GM18511 (cell line): ENCODE measurements around the gene SLC17A9.
A peak's percentile ranks its signal among the peaks of the same experiment; 100 is the strongest.
"Not testable (repeated sequence)": the region's sequence is repeated elsewhere in the genome, so short reads cannot be mapped to it uniquely, and the experiment has no call there.

ENCODE experiments used
- ATAC-seq: cut with Tn5 transposase; IDR thresholded peaks from one replicate; pipeline ENCODE4 v1.9.1; 2021; ENCODE audit warnings: mild to moderate bottlenecking, moderate library complexity; ENCODE audit not compliant: unreplicated experiment

Gene SLC17A9

DNA sequence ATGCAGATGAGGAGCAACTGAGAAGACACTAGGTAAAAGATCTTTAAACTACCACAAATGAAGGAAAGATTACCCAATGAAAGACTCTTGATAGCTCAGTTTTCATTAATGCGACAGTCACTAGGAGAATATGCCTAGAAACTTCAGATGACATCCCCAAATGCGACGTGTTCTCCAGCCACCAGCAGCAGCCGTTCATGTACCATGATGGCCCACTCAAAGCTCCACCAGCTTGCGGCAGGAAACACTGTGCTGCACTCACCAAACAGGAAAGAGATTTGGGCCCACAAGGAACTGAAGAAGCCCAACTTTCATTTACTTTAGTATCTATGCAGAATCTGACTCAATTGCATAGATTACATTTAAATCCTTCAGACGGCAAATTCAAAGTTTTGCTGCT lies 33.7 kb upstream of the SLC17A9 start:
- ATAC-seq, result no peak

DNA sequence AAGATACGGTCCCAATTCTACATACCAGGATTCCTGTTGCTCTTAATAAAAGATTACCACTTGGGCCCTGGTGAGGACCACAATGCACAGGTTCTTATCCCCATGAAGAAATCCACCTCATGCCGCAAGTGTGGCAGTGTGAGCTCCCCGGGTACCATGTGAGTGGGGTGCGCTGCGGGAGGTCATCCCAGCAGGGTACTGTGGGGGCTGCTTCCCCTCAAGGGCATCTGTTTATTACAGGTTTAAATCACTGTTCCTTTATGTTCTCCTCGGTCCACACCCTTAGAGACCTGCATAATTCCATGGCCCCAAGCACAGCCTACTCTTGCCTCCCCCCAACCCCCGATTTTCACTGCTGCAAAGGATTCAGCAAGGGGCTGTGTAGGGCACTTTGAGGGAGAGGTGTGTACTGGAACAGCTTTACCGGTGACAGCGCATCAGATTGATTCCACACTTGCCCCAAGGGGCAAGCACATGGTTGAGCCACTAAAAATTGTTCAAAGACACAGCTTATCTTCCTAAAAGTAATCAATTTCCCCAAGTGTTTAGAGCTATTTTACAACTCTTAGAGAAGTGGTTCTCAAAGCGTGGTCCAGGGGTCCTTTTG lies 32.4 kb upstream of the SLC17A9 start:
- ATAC-seq, result no peak

DNA sequence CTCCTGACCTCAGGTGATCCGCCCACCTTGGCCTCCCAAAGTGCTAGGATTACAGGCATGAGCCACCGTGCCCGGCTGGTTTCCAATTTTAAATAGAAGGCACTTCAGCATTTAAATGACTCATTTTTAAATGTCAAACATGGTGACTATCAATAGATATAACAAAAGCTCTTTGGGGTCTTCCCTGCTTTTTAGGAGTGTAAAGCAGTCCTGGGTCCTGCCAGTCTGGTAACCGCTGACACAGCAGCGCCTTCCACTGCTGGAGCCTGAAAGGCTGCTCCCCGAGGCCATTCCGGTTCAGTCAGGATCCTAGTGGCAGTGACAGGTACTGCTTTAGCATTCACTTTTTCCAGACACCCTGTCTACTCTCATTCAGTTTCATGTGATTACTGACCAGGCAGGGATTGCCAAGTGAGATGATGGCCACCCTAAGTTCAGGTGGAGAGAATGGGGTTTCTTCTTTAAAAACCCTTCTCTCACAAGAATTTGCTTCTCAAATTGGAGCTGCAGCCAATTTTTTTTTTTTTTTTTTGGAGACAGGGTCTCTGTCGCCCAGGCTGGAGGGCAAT lies 31.3 kb upstream of the SLC17A9 start:
- ATAC-seq, result no peak

DNA sequence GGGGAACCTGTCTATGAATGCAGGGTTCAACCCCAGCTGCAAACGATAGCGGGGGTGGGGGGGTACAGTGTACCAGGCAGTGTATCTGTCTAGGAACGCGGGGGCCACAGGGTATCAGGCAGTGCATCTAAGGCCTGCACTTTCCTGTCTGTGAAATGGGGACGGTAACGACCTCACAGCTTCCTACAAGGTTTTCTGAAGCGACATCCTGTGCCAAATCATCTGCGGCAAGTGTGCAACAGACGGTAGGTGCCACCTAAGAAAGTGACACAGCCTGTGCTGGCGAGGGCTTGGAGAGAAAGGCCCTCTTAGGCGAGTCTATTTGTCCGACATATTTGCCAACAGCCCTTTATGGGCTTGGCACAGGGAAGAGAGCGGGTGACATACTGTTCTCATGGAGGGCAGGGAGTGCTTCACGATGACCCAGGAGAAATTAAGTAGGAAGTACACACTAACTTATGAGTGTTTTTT lies 30.0 kb upstream of the SLC17A9 start:
- no peak for ATAC-seq

DNA sequence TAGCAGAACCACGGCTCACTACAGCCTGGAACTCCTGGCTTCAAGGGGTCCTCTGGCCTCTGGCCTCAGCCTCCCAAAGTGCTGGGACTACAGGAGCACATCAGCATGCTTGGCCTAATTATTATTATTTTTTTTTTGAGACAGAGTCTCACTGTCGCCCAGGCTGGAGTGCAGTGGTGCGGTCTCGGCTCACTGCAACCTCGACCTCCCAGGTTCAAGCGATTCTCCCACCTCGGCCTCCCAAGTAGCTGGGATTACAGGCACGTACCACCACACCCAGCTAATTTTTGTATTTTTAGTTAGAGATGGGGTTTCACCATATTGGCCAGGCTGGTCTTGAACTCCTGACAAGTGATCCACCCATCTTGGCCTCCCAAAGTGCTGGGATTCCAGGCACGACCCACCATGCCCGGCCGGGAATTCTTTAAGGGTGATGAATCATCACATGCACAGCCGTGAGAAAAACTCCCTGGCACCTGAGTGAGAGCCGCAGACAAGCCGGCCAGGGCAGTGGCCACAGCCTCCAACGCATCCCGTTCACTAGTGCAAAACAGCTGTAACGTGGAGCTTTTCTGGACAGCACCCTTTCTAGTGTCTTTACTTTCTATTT lies 29.3 kb upstream of the SLC17A9 start:
- ATAC-seq, result not testable (repeated sequence)

DNA sequence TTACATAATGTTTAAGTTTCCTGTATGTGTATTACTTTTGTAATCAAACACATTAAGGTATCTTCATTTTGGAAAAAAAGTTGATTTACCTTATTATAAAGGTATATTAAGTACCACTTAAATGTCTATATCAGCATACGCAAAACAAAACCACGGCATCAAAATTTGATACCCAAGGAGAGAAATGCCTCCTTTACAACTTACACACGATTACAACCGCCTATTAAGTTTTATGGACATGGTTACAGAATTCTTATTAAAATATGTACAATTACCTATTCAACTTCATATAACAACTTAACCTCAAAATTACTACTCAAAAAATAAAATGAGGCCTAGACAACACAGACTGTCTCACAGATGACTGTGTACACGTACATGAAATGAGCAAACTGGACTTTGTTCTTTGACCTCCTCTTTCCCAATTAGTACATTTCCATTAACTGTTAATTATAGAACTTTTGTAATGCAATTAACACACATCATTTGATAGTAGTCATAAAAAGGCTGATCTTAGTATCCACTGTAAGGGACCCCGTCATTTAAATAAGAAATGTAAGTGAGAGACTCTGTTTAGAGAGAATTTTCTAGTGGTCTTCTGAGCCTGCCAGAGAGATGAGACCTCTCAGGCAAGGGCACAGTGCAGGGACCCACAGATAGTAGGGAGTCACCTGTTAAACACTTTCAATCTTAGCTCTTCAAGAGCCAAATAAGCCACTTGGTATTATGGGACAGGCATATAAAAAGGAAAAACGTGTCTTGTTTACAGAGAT lies 28.7 kb upstream of the SLC17A9 start:
- no peak for ATAC-seq

DNA sequence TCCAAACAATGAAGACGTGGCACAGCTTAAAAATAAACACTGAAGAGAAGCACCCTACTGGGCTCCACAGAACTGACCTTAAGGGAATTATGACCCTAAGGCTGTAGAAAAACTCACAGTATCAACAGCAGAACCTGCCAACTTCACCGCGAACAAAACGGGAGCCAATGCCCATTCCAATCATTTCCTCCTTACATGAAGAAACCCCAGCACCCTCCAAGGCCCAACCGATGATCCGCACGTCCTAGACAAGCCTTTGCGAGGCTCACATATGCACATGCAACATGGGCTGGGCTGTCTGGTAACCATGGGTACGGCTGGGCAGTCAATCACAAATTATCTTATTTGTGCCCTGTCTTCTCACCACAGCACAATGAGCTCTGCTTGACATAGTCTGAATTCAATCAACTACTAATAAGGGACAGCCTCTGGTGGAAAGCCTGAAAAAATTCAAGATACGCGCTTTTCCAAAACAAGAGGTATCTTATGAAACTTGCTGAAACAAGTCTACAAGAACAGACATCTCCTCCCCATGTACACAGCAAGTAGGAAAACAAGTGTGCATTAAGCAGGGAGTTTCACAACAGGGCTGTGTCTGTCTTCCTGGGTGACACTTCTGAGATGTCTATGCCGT lies 27.9 kb upstream of the SLC17A9 start:
- no peak for ATAC-seq

DNA sequence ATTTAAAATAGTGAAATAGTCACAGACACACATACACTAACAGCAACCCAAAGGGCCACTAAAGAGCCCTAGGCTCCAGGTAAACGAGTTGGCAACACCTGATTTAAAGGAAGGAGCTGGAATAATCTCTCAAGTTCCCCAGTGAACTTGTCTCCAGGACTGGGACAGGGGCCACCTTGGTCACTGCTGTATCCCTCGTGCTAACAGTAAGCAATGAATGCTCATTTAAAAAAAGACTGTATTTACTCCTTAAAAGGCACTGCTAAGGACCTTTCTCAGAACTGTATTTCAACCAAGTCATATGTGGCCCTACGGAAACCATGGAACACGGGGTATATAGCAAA lies 27.5 kb upstream of the SLC17A9 start:
- ATAC-seq, result no peak

DNA sequence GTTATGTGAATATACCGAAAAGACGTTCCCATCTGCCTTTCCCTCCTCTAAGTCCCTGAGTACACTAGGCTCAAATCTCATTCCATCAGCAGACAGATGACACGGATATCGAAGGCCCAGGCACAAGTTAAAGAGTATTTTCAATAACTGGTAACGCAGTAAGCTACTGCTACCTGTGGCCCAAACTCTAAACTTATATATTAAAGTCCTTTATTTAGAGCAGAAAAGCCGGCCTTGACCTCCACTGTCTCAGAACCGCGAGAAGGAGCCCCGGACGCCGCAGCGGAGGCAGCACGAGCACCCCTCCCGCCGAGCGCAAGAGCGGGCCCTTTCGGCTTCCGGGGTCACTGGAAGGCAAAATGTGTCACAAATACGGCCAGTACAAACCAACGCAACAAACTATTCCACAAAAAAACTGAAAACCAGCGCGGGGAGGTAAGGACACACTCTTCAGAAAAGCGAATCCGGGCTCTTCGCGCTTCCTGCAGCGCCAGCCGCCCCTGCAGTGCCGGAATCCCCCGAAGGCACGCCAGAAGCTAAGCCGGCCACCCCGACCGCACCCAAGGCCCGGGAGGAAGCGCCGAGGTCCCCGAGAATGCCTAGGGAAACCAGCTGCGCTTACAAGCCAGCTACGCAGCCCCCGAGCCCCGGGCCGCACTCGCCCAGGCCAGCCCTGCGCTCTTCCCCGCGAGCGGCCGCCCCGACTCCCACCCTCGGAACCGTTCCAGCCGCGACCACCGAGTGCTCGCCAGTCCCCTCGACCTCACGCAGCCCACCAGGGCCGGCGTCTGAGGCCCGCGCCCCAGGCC lies 26.9 kb upstream of the SLC17A9 start:
- ATAC-seq, result peak; percentile 23

DNA sequence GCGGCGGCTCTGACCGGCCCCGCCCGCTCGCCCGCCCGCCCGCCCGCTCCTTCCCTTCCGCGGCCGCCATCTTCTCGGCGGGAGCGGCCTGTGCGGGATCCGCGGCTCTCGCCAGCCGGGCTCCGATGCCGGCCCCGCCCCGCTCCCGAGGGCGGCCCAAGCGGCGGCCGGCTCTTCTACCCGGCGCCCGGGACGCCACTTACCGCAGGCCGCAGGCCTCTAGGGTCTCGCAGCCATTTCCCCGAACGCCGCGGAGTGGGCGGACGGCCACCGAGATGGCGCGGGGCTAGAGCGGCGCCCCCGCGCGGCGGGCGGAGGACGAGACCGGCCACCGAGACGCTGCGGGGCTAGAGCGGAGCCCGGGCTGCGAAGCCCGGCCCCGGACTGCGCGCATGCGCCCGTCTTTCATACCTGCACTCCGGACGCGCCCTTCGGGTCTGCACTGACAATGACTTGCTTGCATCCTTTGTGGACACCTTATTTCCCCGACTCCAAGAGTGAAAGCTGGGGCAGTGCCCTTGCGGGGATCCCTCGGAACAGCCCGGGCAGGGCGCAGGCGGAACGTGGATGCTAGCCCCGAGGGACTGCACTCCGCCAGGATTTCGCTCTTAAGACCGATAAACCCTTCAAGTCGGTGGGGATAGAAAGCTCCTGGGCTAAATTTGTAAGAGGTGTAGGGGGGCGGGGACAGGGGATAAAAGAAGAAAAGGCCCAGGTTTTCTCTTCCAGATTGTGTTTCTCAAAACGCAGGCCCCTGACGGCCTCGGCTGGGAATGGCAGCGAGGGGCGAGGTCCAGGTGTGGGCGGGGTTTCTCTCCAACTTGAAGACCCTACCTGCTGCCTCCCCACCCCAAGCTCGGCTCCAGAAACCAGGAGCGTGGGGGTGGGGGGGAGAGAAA lies 26.0 kb upstream of the SLC17A9 start, which contains the start of gene DIDO1:
Gene DIDO1, minus strand, starts transcription at position 277 of the 899 bp plus-strand sequence.
- peak; percentile 76 for ATAC-seq

DNA sequence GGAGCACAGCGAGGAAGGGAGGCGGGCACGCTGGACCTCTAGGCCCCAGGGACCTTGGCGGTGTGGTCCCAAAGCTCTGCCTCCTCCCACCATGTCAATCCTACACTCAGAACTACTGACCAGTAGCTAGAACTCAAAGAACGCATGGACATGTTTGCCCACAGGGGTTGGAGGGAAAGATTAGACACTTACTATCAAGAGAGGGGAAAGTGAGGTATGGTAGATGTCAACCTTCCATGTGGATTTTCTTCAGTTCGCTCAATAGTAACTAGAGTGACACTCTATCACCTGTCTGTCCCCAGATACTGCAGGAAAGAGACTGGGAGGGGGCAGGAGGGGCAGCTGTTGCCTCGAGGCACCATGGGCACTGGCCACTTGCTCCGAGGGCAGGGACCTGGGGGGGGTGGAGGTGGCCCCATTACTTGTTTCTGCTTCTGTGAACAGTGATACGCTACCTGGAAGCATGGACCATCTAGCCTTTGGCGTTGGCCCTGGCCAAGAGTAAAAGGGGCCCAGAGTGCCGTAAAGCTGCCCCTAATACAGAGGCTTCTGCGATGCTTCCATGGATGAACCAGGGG lies 25.3 kb upstream of the SLC17A9 start:
- no peak for ATAC-seq

DNA sequence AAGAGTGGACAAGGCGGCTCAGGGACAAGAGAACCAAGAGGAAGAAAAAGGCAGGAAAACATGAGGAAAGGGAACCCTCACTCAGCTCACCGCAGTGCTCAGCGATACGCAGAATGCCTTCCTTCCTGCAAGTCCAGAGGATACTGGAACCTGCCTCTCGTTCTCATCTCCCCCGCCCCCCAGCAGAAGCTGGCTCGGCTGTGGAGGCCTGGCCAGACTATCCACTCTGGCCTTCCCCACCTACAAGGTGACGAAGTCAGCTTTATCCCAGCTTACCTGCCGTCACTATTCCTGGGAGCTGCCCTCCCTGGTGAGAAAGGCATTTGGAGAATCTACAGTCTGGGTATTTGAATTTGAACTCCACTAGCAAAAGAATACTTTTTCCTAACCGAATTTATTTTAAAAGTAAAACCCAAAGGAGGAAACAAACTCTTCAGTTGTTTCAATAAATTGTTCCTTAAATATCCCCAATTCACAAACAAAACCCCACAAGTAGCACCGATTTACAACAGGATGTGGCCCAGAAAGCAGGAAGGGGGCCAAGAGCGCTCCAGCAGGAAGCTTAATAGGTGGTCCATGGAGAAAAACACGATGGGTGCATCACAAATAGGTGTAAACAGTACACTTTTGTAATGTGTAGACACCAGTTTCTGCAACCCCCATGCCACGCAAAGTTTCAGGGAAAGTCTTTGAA lies 24.1 kb upstream of the SLC17A9 start:
- ATAC-seq, result no peak

DNA sequence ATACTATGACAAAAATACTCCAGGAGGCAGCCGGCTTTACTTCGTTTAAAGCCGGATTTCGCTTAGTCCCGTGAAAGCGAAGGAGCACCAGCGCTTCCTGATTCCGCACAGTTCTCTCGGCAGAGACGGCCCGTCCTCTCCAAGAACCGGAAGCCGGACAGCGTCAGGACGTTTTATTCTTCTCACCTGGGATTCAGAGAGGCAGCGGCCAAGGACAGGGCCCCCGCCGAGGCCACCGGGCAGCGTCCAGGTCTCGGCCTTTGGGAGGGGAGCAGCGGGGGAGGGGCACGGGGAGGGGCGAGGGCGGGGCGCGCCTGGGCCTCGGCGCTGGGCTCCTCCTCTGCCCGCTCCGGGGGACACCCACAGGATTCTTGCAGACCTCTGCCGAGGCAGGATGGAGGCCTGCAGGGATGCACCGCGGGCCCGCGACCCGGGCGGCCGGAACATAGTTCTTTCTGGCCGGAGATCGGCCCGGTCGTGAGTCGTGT lies 23.4 kb upstream of the SLC17A9 start:
- no peak for ATAC-seq

DNA sequence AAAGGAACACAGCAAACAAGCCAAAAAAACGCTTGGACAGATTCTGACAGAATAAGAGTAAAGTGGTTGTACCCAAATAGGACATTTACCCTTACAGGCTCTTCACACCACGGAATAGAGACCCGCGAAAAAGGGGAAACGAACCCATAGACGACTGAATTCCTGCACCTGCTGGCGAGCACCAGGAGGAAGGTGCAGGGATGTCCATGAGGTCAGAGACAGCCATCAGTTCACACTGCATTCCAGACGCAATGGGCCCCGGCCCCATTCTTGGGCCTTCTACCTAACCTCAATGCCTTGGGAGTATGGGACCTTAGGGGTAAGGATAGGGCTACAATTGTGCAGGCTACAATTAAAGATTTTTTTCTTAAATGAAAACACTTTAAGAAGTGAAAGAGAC lies 21.0 kb upstream of the SLC17A9 start:
- no peak for ATAC-seq

DNA sequence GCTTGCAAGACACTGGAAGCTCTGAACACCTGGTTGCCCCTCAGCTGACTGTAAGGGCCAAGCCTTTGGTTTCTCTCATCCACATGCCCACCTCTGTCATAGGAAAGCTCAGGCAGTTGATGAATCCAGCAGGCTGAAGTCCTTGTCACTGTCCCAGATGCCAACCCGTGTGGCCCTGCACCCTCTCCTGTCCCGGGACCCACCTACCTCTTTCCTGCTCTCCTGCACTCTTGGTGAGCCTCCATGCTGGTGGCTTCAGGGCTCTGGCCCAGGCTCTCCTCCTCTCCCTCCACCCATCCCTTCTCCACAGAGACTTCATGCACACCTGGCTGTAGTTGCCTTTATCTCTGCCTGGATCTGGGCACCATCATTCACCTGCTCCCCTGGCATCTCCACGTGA lies 18.5 kb upstream of the SLC17A9 start:
- ATAC-seq, result no peak

DNA sequence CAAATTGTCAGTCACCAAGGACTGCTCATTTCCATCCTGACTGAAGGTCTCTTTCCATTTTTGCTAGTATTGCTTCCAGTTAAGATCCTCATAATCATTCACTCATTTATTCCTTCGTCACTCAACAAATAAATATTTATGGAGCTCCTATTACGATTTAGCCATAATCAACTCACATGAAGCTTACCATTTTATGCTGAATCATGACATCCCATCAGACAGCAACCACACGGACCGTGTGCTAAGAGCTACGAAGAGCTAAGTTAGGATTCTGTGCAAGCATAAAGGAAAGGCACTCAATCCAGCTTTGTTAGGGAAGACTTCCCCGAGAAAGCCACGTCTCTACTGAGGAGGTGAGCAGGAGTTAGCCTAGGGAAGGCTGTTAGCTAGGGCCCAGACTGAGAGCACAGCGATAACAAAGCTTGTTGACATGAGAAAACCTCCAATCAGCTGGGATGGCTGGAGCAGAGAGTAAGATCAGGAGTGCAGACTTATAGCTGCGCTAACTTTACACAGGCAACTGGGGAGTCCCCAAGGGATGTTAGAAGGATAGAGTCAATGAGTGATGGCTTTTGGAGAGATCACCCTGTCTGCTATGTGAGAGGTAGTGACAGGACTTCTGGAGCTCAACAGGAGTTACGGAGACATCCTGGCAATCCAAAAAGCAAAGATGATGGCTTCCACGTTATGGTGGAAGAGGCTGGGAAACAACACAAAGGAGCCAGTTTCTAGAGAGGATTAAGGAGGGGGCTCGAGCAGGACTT lies 17.1 kb upstream of the SLC17A9 start:
- ATAC-seq, result no peak

DNA sequence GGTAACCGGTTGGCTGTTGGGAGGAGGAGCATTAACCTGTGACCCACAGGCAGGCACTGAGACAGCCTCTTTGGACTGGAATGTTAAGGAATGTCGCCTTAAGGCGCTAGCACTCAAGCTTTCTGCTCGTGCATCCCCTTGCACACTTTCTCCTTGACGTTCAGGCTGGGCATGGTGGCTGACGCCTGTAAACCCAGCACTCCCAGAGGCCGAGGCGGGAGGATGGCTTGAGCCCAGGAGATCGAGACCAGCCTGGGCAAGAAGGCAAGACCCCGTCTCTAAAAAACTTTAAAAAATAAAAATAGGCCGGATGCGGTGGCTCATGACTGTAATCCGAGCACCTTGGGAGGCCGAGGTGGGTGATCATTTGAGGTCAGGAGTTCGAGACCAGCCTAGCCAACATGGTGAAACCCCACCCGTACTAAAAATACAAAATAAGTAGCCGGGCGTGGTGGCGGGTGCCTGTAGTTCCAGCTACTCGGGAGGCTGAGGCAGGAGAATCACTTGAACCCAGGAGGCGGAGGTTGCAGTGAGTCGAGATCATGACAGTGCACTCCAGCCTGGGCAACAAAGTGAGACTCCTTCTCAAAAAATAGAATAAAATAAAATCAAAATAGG lies 16.4 kb upstream of the SLC17A9 start:
- no peak for ATAC-seq
